Measurements from ENCODE around the gene YWHAB. TPM values are rescaled to one million over a fixed set of nuclear protein-coding genes. Genes with fewer than 3 reads are reported as not detected.

YWHAB gene
- 192 TPM for polyA plus RNA-seq (2013, experiment 1 of 2)
- 189 TPM for polyA plus RNA-seq (2013, experiment 2 of 2)

DNA sequence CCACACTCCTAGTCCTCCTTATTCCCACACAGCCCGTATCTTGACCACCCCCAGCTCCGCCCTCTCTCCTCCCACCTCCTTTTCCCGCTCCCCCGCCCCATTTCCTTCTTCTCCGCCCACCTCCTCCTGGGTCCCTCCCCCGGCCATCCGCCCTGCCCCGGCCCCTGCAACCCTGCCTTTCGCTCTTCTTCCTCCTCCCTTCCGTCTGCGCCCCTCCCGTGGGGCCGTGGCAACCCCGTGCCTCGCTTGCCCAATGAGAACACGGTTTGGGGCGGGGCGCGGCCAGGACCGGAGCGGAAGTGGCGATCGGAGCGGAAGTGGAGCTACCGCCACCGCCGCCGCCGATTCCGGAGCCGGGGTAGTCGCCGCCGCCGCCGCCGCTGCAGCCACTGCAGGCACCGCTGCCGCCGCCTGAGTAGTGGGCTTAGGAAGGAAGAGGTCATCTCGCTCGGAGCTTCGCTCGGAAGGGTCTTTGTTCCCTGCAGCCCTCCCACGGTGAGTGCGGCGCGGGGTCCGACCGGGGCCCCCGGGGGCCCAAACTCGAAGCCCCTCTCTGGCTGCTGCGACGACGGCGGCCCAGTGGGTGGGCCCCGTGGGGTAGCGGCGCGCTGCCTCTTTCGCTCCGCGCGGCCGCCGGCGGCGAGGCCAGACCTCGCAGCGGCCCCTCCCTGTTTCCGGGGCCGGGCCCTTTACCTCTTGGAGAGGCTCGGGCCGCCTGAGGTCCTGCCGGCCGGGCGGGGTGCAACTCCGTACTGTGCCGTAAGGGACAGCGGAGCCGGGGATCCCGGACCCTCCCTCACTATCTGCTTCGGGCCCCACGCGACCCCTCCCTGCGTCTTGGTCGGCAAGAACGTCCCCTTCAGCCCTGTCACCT, at the start of gene YWHAB:
Gene YWHAB (plus strand): TSS at position 314 of the 874 bp plus-strand sequence. CDS start 15,829 bp downstream, outside the sequence.
- peak within 1 kb of the TSS; percentile 97 for H3K4me3 ChIP-seq (ENCODE audit: extremely low read depth, insufficient read depth, low read length, poor library complexity, severe bottlenecking)
- peak within 1 kb of the TSS; percentile 95 for H3K27ac ChIP-seq (ENCODE audit: low read depth, low read length, severe bottlenecking)
- peaks cover 26% of the 10 kb centered on the region for H3K36me3 ChIP-seq (ENCODE audit: control insufficient read depth, insufficient read depth, low read length)
- no peaks in the 10 kb centered on the region for H3K9me3 ChIP-seq (ENCODE audit: control insufficient read depth, low read length)
- WGBS, 2 experiments (ENCODE audit: insufficient coverage in 2 of 2), result 0% methylated on average over 75 to 84 of the region's 88 CpGs
- peaks cover 4% of the 10 kb centered on the region for H3K4me1 ChIP-seq (ENCODE audit: control insufficient read depth, insufficient read depth, low read length, poor library complexity, severe bottlenecking)

DNA sequence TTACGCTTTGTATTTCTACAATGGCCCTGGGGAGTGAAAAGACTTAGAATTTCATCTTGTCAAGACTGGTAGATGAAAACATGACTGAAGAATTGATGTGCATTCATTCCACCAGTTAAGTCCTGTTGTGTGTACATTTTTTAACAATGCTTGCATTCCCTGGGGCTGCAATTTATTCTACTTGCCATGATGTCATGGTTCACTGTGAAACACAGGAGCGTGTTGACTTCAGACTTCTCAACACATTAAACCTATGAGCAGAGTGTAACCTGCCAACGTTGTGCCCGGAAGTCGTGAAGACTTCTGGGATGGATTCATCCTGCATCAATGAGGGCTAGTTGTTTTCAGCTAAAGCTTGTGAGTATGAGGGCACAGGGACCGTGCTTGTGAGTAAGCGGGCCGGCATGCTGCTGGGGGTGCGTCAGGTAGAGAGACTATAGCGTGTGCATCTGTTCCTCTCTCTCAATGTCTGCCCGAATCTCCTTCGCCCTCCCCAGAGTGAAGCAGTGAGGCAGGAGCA, 48.8 kb upstream of the YWHAB start:
- no peak overlapping the region for H3K4me3 ChIP-seq (ENCODE audit: extremely low read depth, insufficient read depth, low read length, poor library complexity, severe bottlenecking)
- no peak overlapping the region for H3K27ac ChIP-seq (ENCODE audit: low read depth, low read length, severe bottlenecking)
- H3K9me3 ChIP-seq (ENCODE audit: control insufficient read depth, low read length), result no peaks in the 10 kb centered on the region
- H3K4me1 ChIP-seq (ENCODE audit: control insufficient read depth, insufficient read depth, low read length, poor library complexity, severe bottlenecking), result no peaks in the 10 kb centered on the region
- 91 to 95% methylated on average over 5 to 8 of the region's 12 CpGs for WGBS, 2 experiments (ENCODE audit: insufficient coverage in 2 of 2)
- no peaks in the 10 kb centered on the region for H3K36me3 ChIP-seq (ENCODE audit: control insufficient read depth, insufficient read depth, low read length)

DNA sequence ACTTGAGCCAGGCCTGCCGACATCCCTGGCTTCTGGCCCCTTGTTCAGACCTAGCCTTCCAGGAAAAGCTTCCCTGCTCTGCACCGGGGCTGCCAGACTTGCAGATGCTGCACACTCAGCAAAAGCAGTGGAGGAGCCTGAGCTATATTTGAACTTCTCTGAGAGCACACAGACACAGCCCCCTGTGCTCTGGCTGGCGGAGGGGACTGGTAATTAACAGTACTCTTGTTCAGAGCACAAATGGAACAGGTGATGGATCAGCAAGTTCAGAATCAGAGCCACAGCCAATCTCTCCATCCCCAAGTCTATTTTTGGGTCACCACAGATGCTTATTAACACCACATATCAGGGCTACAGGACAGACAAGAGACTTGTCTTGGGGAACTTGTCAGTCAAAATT, 47.6 kb upstream of the YWHAB start:
- Histone ChIP-seq H3K27ac (ENCODE audit: low read depth, low read length, severe bottlenecking) (no peak overlapping the region), H3K9me3 (ENCODE audit: control insufficient read depth, low read length) (no peaks in the 10 kb centered on the region), H3K4me1 (ENCODE audit: control insufficient read depth, insufficient read depth, low read length, poor library complexity, severe bottlenecking) (no peaks in the 10 kb centered on the region), H3K36me3 (ENCODE audit: control insufficient read depth, insufficient read depth, low read length) (no peaks in the 10 kb centered on the region), H3K4me3 (ENCODE audit: extremely low read depth, insufficient read depth, low read length, poor library complexity, severe bottlenecking) (no peak overlapping the region)
- WGBS, 2 experiments (ENCODE audit: insufficient coverage in 2 of 2), result 91 to 94% methylated on average over 2 to 3 of the region's 3 CpGs

DNA sequence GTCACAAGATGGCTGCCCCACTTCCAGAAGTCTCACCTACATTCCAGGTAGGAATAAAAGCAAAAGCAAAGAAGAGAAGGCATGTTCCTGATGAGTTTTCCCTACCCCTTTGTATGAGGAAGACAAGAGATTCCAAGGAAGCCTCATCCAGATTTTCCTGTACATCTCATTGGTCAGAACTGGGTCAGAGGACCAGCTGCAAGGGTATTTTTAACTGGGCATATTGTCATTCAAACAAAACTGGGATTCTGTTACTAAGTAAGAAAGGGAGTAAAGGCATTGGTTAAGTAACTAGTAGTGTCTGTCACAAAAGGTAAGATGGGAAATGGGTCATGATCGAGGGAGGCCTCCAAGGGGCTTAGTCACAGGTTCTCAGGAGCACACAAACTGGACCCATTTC, 47.0 kb upstream of the YWHAB start:
- H3K4me1 ChIP-seq (ENCODE audit: control insufficient read depth, insufficient read depth, low read length, poor library complexity, severe bottlenecking), result no peaks in the 10 kb centered on the region
- 89 to 100% methylated on average over 1 of the region's 1 CpG for WGBS, 2 experiments (ENCODE audit: insufficient coverage in 2 of 2)
- H3K4me3 ChIP-seq (ENCODE audit: extremely low read depth, insufficient read depth, low read length, poor library complexity, severe bottlenecking), result no peak overlapping the region
- H3K27ac ChIP-seq (ENCODE audit: low read depth, low read length, severe bottlenecking), result no peak overlapping the region
- H3K36me3 ChIP-seq (ENCODE audit: control insufficient read depth, insufficient read depth, low read length), result no peaks in the 10 kb centered on the region
- no peaks in the 10 kb centered on the region for H3K9me3 ChIP-seq (ENCODE audit: control insufficient read depth, low read length)

GRCh38 chr20:44839481-44839880, 46.0 kb upstream of the YWHAB start:
- Histone ChIP-seq H3K27ac (ENCODE audit: low read depth, low read length, severe bottlenecking) (no peak overlapping the region), H3K4me1 (ENCODE audit: control insufficient read depth, insufficient read depth, low read length, poor library complexity, severe bottlenecking) (no peaks in the 10 kb centered on the region), H3K4me3 (ENCODE audit: extremely low read depth, insufficient read depth, low read length, poor library complexity, severe bottlenecking) (no peak overlapping the region), H3K9me3 (ENCODE audit: control insufficient read depth, low read length) (no peaks in the 10 kb centered on the region), H3K36me3 (ENCODE audit: control insufficient read depth, insufficient read depth, low read length) (no peaks in the 10 kb centered on the region)
- 80% methylated on average over 1 of the region's 5 CpGs; no CpG with 5 or more reads in 1 of the 2 experiments for WGBS, 2 experiments (ENCODE audit: insufficient coverage in 2 of 2)

DNA sequence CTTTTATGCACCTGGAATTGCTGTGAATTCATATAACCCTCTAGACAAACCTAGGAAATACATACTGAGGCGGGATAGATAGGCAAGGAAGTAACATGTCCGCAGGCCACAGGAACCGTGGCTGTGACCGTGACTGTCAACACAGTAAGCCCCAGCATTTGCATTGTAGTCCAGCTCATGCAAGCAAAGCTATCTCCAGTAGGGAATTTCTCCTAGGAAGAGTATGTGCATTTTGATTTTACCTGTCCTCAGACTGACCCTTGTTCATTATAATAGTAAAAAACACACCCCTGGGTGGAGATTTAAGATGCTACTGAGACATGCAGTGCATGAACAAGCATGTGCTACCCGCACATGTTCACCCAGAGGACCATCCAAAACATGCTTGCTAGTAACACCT, 44.7 kb upstream of the YWHAB start:
- H3K9me3 ChIP-seq (ENCODE audit: control insufficient read depth, low read length), result no peaks in the 10 kb centered on the region
- no peak overlapping the region for H3K4me3 ChIP-seq (ENCODE audit: extremely low read depth, insufficient read depth, low read length, poor library complexity, severe bottlenecking)
- H3K36me3 ChIP-seq (ENCODE audit: control insufficient read depth, insufficient read depth, low read length), result no peaks in the 10 kb centered on the region
- 86 to 95% methylated on average over 4 to 5 of the region's 5 CpGs for WGBS, 2 experiments (ENCODE audit: insufficient coverage in 2 of 2)
- no peak overlapping the region for H3K27ac ChIP-seq (ENCODE audit: low read depth, low read length, severe bottlenecking)
- H3K4me1 ChIP-seq (ENCODE audit: control insufficient read depth, insufficient read depth, low read length, poor library complexity, severe bottlenecking), result no peaks in the 10 kb centered on the region

DNA sequence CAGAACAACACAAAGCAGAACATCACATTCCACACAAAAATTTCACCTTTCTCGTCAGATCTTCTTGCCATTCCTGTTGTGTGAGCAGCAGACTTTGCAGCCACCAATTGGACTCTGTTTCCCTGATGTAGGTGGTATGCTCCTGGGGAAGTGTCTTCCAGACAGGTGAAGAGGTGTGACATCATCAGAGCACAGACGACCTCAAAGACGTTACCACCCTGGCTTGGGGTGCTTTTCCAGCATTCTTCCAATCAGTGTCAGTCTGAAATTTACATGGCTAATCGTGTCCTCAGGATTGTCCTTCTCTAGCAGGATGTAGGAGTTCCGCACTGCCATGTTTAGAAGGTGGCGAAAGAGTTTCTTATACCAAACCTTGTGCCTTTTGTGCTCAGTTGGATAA, 43.5 kb upstream of the YWHAB start:
- Histone ChIP-seq H3K4me3 (ENCODE audit: extremely low read depth, insufficient read depth, low read length, poor library complexity, severe bottlenecking) (no peak overlapping the region), H3K4me1 (ENCODE audit: control insufficient read depth, insufficient read depth, low read length, poor library complexity, severe bottlenecking) (no peaks in the 10 kb centered on the region), H3K36me3 (ENCODE audit: control insufficient read depth, insufficient read depth, low read length) (no peaks in the 10 kb centered on the region), H3K9me3 (ENCODE audit: control insufficient read depth, low read length) (no peaks in the 10 kb centered on the region), H3K27ac (ENCODE audit: low read depth, low read length, severe bottlenecking) (no peak overlapping the region)
- WGBS, 2 experiments (ENCODE audit: insufficient coverage in 2 of 2), result 84 to 85% methylated on average over 4 to 6 of the region's 6 CpGs

GRCh38 chr20:44843876-44844275, 41.6 kb upstream of the YWHAB start:
- no peaks in the 10 kb centered on the region for H3K4me1 ChIP-seq (ENCODE audit: control insufficient read depth, insufficient read depth, low read length, poor library complexity, severe bottlenecking)
- H3K9me3 ChIP-seq (ENCODE audit: control insufficient read depth, low read length), result no peaks in the 10 kb centered on the region
- H3K4me3 ChIP-seq (ENCODE audit: extremely low read depth, insufficient read depth, low read length, poor library complexity, severe bottlenecking), result no peak overlapping the region
- H3K27ac ChIP-seq (ENCODE audit: low read depth, low read length, severe bottlenecking), result no peak overlapping the region
- 90 to 91% methylated on average over 3 of the region's 5 CpGs for WGBS, 2 experiments (ENCODE audit: insufficient coverage in 2 of 2)
- H3K36me3 ChIP-seq (ENCODE audit: control insufficient read depth, insufficient read depth, low read length), result no peaks in the 10 kb centered on the region

DNA sequence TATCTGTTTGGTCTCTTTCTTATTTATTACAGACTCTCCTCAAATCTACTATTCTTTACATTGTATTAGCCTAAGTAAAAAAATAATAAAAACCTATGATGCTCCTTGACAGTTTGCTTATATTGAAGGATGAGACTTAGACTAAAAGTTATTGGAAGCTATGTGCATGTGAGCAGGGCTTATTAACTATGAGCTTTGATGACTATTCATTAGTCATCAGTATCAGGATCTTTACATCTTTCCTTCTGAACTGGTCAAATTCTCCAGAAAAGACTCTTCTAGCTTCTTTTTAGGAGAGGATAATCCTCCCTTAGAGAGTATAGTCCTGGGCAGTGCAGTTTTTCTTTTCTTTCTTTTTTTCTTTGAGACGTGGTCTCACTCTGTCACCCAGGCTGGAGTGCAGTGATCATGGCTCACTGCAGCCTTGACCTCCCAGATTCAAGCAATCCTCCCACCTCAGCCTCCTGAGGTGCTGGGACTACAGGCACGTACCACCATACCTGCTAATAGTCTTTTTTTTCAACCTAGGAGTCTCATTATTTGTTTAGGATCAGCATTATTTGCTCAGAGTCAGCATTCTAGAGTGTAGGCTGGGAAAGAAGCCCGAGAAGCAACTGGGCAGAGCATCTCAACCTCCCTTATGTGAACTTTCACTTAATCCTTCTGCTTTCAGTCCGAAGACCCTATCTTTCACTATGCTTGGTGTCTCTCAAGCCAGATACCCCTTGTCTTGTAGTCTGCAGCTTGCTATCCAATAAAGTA, 37.1 kb upstream of the YWHAB start:
- Histone ChIP-seq H3K4me1 (ENCODE audit: control insufficient read depth, insufficient read depth, low read length, poor library complexity, severe bottlenecking) (no peaks in the 10 kb centered on the region), H3K36me3 (ENCODE audit: control insufficient read depth, insufficient read depth, low read length) (no peaks in the 10 kb centered on the region), H3K4me3 (ENCODE audit: extremely low read depth, insufficient read depth, low read length, poor library complexity, severe bottlenecking) (no peak overlapping the region), H3K9me3 (ENCODE audit: control insufficient read depth, low read length) (no peaks in the 10 kb centered on the region), H3K27ac (ENCODE audit: low read depth, low read length, severe bottlenecking) (no peak overlapping the region)
- WGBS, 2 experiments (ENCODE audit: insufficient coverage in 2 of 2), result 77 to 100% methylated on average over 2 to 3 of the region's 4 CpGs

DNA sequence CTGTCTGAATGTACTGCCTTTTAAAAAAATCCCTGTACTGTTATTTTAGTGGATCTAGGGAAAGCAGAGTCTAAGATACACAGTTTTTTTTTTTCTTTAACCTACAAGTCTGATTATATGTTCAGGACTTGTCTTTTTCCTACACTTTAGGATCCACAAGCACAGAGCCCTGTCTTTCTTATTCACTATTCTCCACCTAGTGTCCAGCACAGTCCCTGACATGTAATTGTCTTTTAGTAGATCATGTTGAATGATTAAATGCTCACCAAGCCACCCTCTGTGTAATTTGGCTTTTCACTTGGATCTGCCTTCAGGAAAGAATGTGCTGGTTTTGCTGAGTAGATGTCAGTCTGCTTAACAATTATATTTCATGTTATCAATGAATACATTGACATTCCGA, 35.8 kb upstream of the YWHAB start:
- Histone ChIP-seq H3K36me3 (ENCODE audit: control insufficient read depth, insufficient read depth, low read length) (no peaks in the 10 kb centered on the region), H3K4me3 (ENCODE audit: extremely low read depth, insufficient read depth, low read length, poor library complexity, severe bottlenecking) (no peak overlapping the region), H3K27ac (ENCODE audit: low read depth, low read length, severe bottlenecking) (no peak overlapping the region), H3K4me1 (ENCODE audit: control insufficient read depth, insufficient read depth, low read length, poor library complexity, severe bottlenecking) (no peaks in the 10 kb centered on the region), H3K9me3 (ENCODE audit: control insufficient read depth, low read length) (no peaks in the 10 kb centered on the region)
- 100% methylated on average over 1 of the region's 1 CpG; no CpG with 5 or more reads in 1 of the 2 experiments for WGBS, 2 experiments (ENCODE audit: insufficient coverage in 2 of 2)
